Stimulated activated CD8-positive, alpha-beta memory T cell treated with anti-CD3 and anti-CD28 coated beads, Interleukin-12 subunit alpha, Interleukin-12 subunit beta, amount 100 ng/mL, for 4 hours (primary cell): ENCODE measurements around the gene COX7A2L.
"Not testable (repeated sequence)": the region's sequence is repeated elsewhere in the genome, so short reads cannot be mapped to it uniquely, and the experiment has no call there.

ENCODE experiments used
- DNase-seq: peaks from one replicate; pipeline ENCODE4 v3.0.0-alpha.2; 2020; ENCODE audit warnings: low read depth

Gene COX7A2L

GRCh38 chr2:42339191-42339912 lies 21.7 kb downstream of the COX7A2L start:
- DNase-seq, result no peak

GRCh38 chr2:42338567-42339190 lies 22.3 kb downstream of the COX7A2L start:
- DNase-seq, result no peak

DNA sequence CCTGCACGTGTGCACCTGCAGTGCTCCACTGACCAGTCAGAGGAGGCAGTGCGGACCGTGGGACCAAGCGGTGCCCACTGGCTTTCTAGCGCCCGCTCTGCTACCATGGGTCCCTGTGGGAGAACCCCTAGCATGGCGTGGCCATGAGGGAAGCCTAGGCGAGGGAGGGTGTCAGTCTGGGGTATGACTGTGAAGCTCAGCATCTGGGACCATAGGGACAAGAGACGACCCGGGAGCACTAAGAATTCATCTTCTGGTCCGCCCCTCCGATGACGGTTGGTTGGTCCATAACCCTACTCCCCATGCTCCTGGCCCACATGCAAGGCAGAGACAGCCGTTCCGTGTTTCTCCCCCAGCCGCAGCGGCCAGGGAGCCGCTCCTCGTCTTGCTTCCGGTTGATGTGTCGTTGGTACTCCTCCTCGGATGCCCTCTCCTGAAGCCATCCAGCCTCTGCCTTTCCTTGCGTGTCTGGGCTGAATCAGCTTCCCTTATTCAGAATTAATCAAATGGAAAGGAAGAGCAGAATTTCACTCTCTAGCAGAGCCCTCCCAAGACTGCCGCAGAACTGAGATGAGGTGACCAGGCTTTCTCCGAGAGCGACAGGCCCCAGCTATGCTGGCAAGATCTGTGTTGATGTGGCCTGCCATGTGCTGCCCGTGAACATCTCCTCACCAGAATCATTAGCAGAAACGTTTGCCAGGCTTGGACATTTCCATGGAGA lies 23.0 kb downstream of the COX7A2L start:
- no peak for DNase-seq

- DNase-seq, result no peak
Observed at GRCh38 chr2:42337356-42337820, 23.6 kb downstream of the COX7A2L start.

GRCh38 chr2:42336361-42336965 lies 24.6 kb downstream of the COX7A2L start:
- no peak for DNase-seq

GRCh38 chr2:42335514-42336104 lies 25.4 kb downstream of the COX7A2L start:
- no peak for DNase-seq

DNA sequence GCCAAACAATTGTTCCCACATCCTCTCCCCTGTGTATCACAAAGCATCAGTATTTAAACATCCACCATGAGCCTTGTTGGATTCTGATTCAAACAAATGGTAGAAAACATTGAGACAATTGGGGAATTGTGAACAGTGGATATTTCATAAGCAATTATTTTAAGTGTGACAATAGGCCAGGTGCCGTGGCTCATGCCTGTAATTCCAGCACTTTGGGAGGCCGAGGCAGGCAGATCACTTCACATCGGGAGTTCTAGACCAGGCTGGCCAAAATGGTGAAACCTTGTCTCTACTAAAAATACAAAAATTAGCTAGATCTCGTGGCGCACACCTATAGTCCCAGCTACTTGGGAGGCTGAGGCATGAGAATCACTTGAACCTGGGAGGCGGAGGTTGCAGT lies 26.2 kb downstream of the COX7A2L start:
- not testable (repeated sequence) for DNase-seq

DNA sequence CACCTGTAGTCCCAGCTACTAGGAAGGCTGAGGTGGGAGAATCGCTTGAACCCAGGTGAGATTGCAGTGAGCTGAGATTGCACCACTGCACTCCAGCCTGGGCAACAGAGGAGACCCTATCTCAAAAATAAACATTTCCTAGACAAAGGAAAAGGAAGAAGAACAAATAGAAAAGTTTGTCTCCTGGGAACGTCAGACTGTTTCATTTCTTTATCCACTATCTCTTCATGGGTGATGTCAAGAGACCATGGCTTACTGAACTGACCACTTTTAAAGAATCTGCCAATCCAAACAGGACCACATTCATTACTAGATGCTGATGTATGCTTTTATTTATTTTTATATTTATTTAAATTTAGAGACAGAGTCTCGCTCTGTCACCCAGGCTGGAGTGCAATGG lies 26.8 kb downstream of the COX7A2L start:
- DNase-seq, result no peak

- DNase-seq, result no peak
Observed at GRCh38 chr2:42333579-42333978, 27.4 kb downstream of the COX7A2L start.

DNA sequence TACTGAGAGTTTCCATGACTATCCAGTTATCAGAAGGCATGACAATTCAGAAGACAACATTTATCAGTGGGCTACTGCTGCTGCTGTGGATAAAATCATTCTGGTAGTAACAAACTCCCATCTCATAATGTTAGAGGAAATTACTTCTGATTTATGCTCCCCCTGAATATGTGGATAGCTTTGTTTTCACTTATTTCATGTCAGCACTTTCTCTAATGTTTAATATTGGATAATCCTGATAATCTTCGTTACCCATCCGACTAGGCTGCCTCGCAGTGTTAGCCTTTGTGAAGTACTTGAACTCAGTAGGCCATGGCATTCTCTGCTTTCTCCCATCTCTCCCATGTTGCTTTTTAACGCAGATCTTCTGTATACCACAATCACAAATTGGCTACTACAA lies 28.4 kb downstream of the COX7A2L start:
- DNase-seq, result no peak

- no peak for DNase-seq
Observed at GRCh38 chr2:42331569-42332284, 29.3 kb downstream of the COX7A2L start.

DNA sequence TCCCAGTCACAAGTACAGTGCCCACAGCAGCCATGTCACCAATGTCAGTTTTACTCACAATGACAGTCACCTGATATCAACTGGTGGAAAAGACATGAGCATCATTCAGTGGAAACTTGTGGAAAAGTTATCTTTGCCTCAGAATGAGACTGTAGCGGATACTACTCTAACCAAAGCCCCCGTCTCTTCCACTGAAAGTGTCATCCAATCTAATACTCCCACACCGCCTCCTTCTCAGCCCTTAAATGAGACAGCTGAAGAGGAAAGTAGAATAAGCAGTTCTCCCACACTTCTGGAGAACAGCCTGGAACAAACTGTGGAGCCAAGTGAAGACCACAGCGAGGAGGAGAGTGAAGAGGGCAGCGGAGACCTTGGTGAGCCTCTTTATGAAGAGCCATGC lies 31.3 kb downstream of the COX7A2L start:
- no peak for DNase-seq

DNA sequence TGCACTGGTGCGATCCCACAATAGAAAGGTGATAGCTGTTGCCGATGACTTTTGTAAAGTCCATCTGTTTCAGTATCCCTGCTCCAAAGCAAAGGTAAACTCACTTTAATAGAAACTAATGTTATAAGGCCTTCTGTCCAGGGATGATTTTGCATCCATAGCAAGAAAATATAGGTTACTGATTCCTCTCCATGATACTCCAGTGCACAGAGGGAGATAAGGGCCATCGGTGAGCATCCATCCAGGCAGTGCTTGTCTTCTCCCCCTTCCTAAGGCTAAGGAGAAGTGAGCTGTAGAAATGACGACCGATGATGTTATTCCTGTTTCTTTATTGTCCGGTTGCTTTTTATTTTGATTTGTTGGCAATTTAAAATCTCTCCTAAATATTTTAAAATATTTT lies 32.1 kb downstream of the COX7A2L start:
- DNase-seq, result no peak

- DNase-seq, result no peak
Observed at GRCh38 chr2:42328148-42328833, 32.7 kb downstream of the COX7A2L start.

DNA sequence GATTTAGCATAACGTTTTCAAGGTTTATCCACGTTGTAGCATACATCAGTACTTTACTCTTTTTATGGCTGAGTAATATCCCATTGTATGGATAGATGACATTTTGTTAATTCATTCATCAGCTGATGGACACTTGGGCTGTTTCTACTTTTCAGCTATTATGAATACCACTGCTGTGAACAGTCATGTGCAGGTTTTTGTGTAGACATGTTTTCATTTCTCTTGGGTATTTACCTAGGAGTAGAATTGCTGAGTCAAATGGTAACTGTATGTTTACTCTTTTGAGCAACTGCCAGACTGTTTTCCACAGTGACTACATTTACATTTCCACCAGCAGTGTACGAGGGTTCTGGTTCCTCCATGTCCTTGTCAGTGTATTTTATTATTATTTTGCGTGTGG lies 33.9 kb downstream of the COX7A2L start:
- DNase-seq, result no peak

GRCh38 chr2:42325609-42326008 lies 35.4 kb downstream of the COX7A2L start:
- no peak for DNase-seq

DNA sequence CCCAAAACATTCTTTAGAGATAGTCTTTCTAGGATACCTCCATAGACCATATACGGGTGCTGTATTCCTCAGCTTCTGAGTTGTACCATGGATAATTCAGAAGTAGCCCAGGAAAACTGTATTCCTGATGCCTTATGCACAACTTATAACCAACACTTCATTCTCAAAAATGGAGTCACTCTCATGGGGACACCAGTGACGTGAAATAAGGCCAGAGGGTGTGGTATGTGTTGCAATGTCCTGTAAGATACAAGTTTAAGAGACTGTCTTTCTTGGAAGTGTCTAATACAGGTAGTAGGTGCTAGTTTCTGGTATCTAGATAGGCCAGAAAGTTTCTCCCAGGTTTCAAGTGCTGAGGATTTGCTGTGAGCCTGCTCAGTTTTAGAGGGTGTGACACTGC lies 36.1 kb downstream of the COX7A2L start:
- DNase-seq, result no peak

DNA sequence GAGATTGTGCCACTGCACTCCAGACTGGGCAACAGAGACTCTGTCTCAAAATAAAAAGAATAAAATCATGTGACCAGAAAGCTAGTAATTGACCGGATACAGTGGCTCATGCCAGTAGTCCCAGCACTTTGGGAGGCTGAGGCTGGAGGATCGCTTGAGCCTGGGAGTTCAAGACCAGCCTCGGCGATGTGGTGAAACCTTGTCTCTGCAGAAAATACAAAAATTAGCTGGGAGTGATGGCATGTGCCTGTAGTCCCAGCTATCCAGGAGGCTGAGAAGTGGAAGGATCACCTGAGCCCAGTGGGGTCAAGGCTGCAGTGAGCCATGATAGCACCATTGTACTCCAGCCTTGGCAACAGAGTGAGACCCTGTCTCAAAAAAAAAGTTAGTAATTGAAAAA lies 36.8 kb downstream of the COX7A2L start:
- DNase-seq, result no peak

DNA sequence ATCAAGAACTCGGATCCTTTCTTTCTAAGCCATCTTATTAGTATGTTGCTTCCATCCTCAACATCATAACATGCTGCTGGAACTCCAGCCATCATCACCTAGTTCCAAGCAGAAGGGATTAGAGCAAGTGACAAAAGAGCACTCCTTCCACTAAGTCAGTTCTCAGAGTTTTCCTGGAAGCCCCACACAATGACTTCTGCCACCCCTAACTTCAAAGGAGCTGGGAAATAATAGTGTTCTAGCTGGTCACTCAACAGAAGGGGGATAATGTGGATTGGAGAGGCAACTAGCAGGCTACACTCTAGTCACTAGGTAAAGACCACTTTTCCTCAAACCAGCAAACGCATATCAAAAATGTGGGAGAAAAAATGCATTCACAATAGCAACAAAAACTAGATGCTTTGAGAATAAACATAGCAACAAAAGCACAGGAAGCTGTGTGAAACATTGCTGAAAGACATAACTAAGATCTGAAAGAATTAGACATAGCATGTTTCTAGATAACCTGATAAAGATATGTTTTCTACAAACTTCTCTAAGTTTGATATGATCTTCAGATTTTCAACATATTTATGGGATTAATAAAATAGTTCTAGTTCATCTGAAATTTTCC lies 39.5 kb downstream of the COX7A2L start:
- no peak for DNase-seq

DNA sequence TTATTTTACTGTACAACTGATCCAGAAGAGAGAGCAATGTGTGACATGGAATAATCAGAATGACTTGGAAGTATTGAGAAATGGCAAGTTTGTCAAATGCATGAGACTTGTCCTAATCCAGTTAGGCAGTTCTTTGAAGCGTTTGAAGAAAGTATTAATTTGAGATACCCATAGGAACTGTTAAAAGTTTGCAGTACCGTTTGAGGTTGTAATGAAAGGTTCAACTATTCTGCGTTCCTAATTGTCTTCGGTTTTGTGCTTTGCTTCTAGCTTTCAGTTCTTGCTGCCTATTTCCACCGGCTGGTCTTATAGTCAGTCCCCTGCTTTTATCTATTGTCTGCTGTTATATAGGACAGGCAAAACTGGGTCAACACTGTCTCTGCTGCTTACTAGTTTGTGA lies 41.8 kb downstream of the COX7A2L start:
- DNase-seq, result no peak

DNA sequence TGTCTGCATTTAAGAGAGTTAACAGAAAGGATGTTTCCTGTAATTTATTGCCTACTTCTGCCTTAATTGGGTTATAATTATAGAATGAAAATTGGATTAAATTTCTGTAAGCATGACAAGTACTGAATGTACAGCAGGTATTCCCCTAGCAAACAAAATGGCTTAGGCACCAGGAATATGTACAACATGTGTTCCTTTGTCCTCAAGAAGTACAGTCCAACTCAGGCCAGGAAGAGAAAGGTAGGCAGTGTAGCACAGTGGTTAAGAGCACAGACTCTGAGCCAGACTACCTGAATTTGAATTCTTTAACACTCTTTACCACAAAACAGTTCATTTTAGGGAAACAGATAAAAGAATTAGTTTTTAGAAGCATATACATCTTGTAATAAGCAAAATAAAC lies 43.1 kb downstream of the COX7A2L start:
- DNase-seq, result no peak
